NB4 (cell line): ENCODE results near the gene KCNJ14.

Experiments used
- CTCF ChIP-seq: IDR thresholded peaks from one replicate; pipeline ENCODE4 v1.5.1; 2012; ENCODE audit warnings: low read depth, low read length
- POLR2A ChIP-seq: IDR thresholded peaks from 2 replicates; pipeline ENCODE4 v1.6.1; 2011; ENCODE audit warnings: mild to moderate bottlenecking; ENCODE audit not compliant: insufficient read length; ENCODE audit errors: extremely low read depth

DNA sequence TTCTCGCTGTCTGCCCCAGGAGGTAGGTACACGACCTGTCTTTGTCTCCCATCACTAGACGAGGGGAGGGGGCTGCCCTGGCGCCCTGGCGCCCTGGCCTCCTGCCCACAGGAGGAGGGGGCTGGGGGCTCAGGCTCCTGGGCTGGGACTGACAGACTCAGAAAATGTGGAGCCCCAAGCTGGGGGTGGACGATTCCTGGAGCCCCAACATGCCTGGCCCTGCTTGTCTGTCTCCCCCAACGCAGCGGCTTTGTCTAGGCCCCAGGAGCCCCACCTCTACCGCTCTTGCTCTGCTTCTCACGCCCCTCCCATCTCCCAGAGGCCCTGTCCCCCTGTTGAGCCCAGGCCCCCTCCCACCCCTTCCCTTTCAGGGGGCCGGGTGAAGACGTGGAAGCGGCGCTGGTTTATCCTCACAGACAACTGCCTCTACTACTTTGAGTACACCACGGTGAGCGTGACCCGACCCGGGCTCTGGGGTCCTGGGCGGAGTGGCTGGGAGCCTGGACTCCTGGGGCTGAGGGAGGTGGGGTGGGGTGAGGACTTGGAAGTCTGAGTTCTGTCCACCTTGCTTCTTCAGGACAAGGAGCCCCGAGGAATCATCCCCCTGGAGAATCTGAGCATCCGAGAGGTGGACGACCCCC is 22.4 kb downstream of the KCNJ14 start:
- no peak for TF ChIP-seq CTCF
- TF ChIP-seq POLR2A: no peak
